GM12878 (cell line): ENCODE data around the gene TFDP1. TPM values are rescaled to one million over a fixed set of nuclear protein-coding genes. Genes with fewer than 3 reads are reported as not detected.

Source experiments
- ATAC-seq: fragments of 200-7000 bp; cut with Tn5 transposase; 3 replicates; pipeline ENCODE4 v1.9.1; 2020; ENCODE audit warnings: mild to moderate bottlenecking, moderate library complexity
- BruUV-seq: library from RNA; stranded (reverse); fragments of 400-500 nt; replicated peaks from 2 replicates; lab custom pipeline; 2021; lab: Mats Ljungman, UMichigan
- CTCF ChIA-PET: fragments of 300-600 bp; sonication (Branson Sonifier 250); formaldehyde crosslinking; extraction: SDS; loops from one replicate; lab custom pipeline; 2021; ENCODE audit warnings: inconsistent platforms; lab: Yijun Ruan, JAX
- POLR2A ChIA-PET: fragments of 350-600 bp; formaldehyde crosslinking; extraction: SDS; loops from one replicate; lab custom pipeline; 2021; ENCODE audit warnings: inconsistent platforms; lab: Charles Lee
- RAD21 ChIA-PET: fragments of 300-600 bp; sonication (Branson Sonifier 250); formaldehyde crosslinking; loops from one replicate; lab custom pipeline; 2023; ENCODE audit warnings: antibody characterized with exemption; ENCODE audit not compliant: unreplicated experiment; lab: Charles Lee
- SMC1A ChIA-PET: fragments of 300-600 bp; sonication (Branson Sonifier 250); formaldehyde crosslinking; loops from one replicate; lab custom pipeline; 2023; ENCODE audit not compliant: unreplicated experiment, uncharacterized antibody; lab: Charles Lee
- DNase-seq: peaks from one replicate; pipeline ENCODE4 v3.0.0-alpha.2; 2011; ENCODE audit warnings: low read depth, low spot score
- FAIRE-seq: peaks from 3 replicates; lab custom pipeline; 2011; peaks lifted over from hg19 to GRCh38; lab: Jason Lieb, UNC
- H2AFZ ChIP-seq: 2 replicates; pipeline ENCODE4 v1.6.0; 2011; ENCODE audit warnings: low read depth, low read length, control low read depth; ENCODE audit not compliant: control insufficient read depth
- H3K27ac ChIP-seq: 2 replicates; pipeline ENCODE4 v1.5.1; 2011; ENCODE audit warnings: control low read depth; ENCODE audit not compliant: control insufficient read depth, insufficient read depth
- H3K27me3 ChIP-seq, 2 experiments: replicated peaks in 1 of 2; 2 replicates each; pipeline versions ENCODE4 v1.6.0 to v1.6.1; 2011; ENCODE audit warnings: low read length in 1 of 2; ENCODE audit not compliant: control insufficient read depth in 2 of 2, insufficient read depth in 2 of 2
- H3K36me3 ChIP-seq, 2 experiments: 2 replicates each; pipeline ENCODE4 v1.5.1; 2011; ENCODE audit warnings: low read length in 1 of 2; ENCODE audit not compliant: control insufficient read depth in 2 of 2, insufficient read depth in 2 of 2
- H3K4me1 ChIP-seq: 2 replicates; pipeline ENCODE4 v1.6.1; 2011; ENCODE audit warnings: mild to moderate bottlenecking, low read length, moderate library complexity, mixed read lengths; ENCODE audit not compliant: control insufficient read depth, insufficient read depth
- H3K4me2 ChIP-seq: 2 replicates; pipeline ENCODE4 v1.6.0; 2011; ENCODE audit warnings: control low read depth; ENCODE audit not compliant: control insufficient read depth, insufficient read depth
- H3K4me3 ChIP-seq: fragments of 200-600 bp; sonication (generic); 2 replicates; pipeline ENCODE4 v1.5.1; 2016
- H3K79me2 ChIP-seq: 2 replicates; pipeline ENCODE4 v1.6.0; 2011; ENCODE audit warnings: low read length; ENCODE audit not compliant: control insufficient read depth, insufficient read depth
- H3K9ac ChIP-seq: 2 replicates; pipeline ENCODE4 v1.8.0; 2011; ENCODE audit warnings: low read length, control low read depth, mixed read lengths; ENCODE audit not compliant: control insufficient read depth, insufficient read depth
- H3K9me3 ChIP-seq: replicated peaks from 3 replicates; pipeline ENCODE4 v1.5.1; 2011; ENCODE audit warnings: mild to moderate bottlenecking, low read length; ENCODE audit not compliant: control insufficient read depth, insufficient read depth
- H4K20me1 ChIP-seq: 2 replicates; pipeline ENCODE4 v1.6.0; 2011; ENCODE audit not compliant: control insufficient read depth, insufficient read depth
- BCLAF1 ChIP-seq: fragments of 450-650 bp; IDR thresholded peaks from 2 replicates; pipeline ENCODE4 v1.6.1; 2017; ENCODE audit warnings: antibody characterized with exemption, mild to moderate bottlenecking, moderate library complexity
- BHLHE40 ChIP-seq, 2 experiments: fragments of 450-650 bp in 1 of 2; IDR thresholded peaks; 2 replicates each; pipeline ENCODE4 v1.6.1; 2011 to 2017; ENCODE audit warnings: low read depth in 2 of 2, borderline replicate concordance in 1 of 2, improper control_type of control experiment in 1 of 2, low read length in 1 of 2, mild to moderate bottlenecking in 1 of 2
- ELK1 ChIP-seq: IDR thresholded peaks from 2 replicates; pipeline ENCODE4 v1.6.1; 2012; ENCODE audit warnings: low read depth, low read length, improper control_type of control experiment
- IRF4 ChIP-seq: IDR thresholded peaks from 2 replicates; pipeline ENCODE4 v1.6.1; 2011; ENCODE audit warnings: low read depth, low read length
- JUND ChIP-seq: IDR thresholded peaks from 2 replicates; pipeline ENCODE4 v1.6.1; 2012; ENCODE audit warnings: low read depth, mild to moderate bottlenecking, low read length, improper control_type of control experiment, moderate library complexity
- KDM1A ChIP-seq: fragments of 200-600 bp; sonication (generic); IDR thresholded peaks from 2 replicates; pipeline ENCODE4 v1.6.1; 2016; ENCODE audit warnings: borderline replicate concordance
- MTA3 ChIP-seq: IDR thresholded peaks from 2 replicates; pipeline ENCODE4 v1.6.1; 2012; ENCODE audit warnings: low read length, inconsistent platforms, borderline replicate concordance
- RUNX3 ChIP-seq: IDR thresholded peaks from 2 replicates; pipeline ENCODE4 v1.6.1; 2012; ENCODE audit warnings: low read length, inconsistent platforms
- SREBF1 ChIP-seq: IDR thresholded peaks from 2 replicates; pipeline ENCODE4 v1.6.1; 2012; ENCODE audit warnings: mild to moderate bottlenecking, low read length
- STAT1 ChIP-seq: fragments of 450-650 bp; conservative IDR thresholded peaks from 2 replicates; pipeline ENCODE4 v1.6.1; 2014; ENCODE audit warnings: antibody characterized with exemption, mild to moderate bottlenecking
- ZNF622 ChIP-seq: fragments of 450-650 bp; IDR thresholded peaks from 2 replicates; pipeline ENCODE4 v1.6.1; 2017; ENCODE audit warnings: mild to moderate bottlenecking, inconsistent platforms
- WGBS: methylation state at CpG from one replicate; pipeline ENCODE4 v1.1.6; 2016; ENCODE audit warnings: low lambda C conversion rate; ENCODE audit not compliant: insufficient replicate concordance, insufficient coverage; ENCODE audit errors: missing lambda C conversion rate; 5-methylcytosine and 5-hydroxymethylcytosine counted together
- in situ Hi-C: fragments of 300-500 bp; cut with MboI; formaldehyde crosslinking; loops from 9 replicates; pipeline ENCODE4 v1.14.3; 2018; ENCODE audit warnings: mixed read lengths
- intact Hi-C: fragments of 100-400 bp; cut with micrococcal nuclease; formaldehyde crosslinking; loops from one replicate; pipeline ENCODE4 v1.14.2; 2022; ENCODE audit not compliant: unreplicated experiment
- polyA plus RNA-seq, 11 experiments: library from polyadenylated mRNA; depleted of rRNA in 4 of 11; unstranded in 6 of 11; stranded (reverse) in 5 of 11; fragments of >200 nt; fragmentation: Nextera tagmentation in 4 of 11; fragmentation: Illumina TruSeq in 1 of 11; extraction: Ambion mirVana in 4 of 11; extraction: Trizol in 1 of 11; gene quantifications; 1 replicate in 1 of 11; 2 replicates in 10 of 11; pipeline versions ENCODE4 v1.2.1 to v1.2.3, GENCODE V29; 2011 to 2016; ENCODE audit warnings: inconsistent platforms in 2 of 11, missing spikeins in 2 of 11, low read depth in 1 of 11
- total RNA-seq, 4 experiments: library from RNA; depleted of rRNA in 3 of 4; stranded (reverse); fragments of >200 nt in 3 of 4; fragmentation: Illumina TruSeq in 1 of 4; extraction: Trizol in 1 of 4; gene quantifications; 2 replicates each; pipeline versions ENCODE4 v1.2.1 to v1.2.3, GENCODE V29; 2013 to 2021

TFDP1 gene
- total and polyA plus RNA-seq, 10 of the 15 experiments (the other 5 are each of a cell fraction or from before 2014, with no cell fraction given): 37.7 to 254 (median 119) TPM

GRCh38 chr13:113536461-113537110 is 48.0 kb upstream of the TFDP1 start:
- FAIRE-seq: no peak
- RAD21 ChIA-PET: no interaction called here
- intact Hi-C loops (loop anchor here (2.0 kb wide), 1 partner anchor 22 kb away; no protein-coding TSS in a partner anchor), in situ Hi-C loops (no loop called here)
- H2AFZ ChIP-seq: no peak overlapping the region
- no peaks in the 10 kb centered on the region for H3K27me3 ChIP-seq
- DNase-seq: no peak
- peaks cover 0 to 2% of the 10 kb centered on the region in 2 experiments; a peak in 1 of 4 replicates for H3K36me3 ChIP-seq
- no peaks in the 10 kb centered on the region; the same call in 2 of the 3 replicates for H3K9me3 ChIP-seq
- CTCF ChIA-PET: no interaction called here
- WGBS: 96% methylated on average over 18 of the region's 18 CpGs
- POLR2A ChIA-PET: no interaction called here
- H3K4me1 ChIP-seq: no peaks in the 10 kb centered on the region
- no TSS peak for BruUV-seq
- H3K4me2 ChIP-seq: no peak overlapping the region
- H3K4me3 ChIP-seq: no peak overlapping the region
- TF ChIP-seq KDM1A (no peak), RUNX3 (no peak), STAT1 (no peak), ELK1 (no peak)
- H4K20me1 ChIP-seq: no peaks in the 10 kb centered on the region
- H3K9ac ChIP-seq: no peak overlapping the region
- SMC1A ChIA-PET: no interaction called here
- no peaks in the 10 kb centered on the region for H3K79me2 ChIP-seq
- ATAC-seq: no peak
- H3K27ac ChIP-seq: no peak overlapping the region

GRCh38 chr13:113537205-113537604 is 47.3 kb upstream of the TFDP1 start:
- in situ Hi-C loops: no loop called here
- POLR2A ChIA-PET: no interaction called here
- intact Hi-C loops: loop anchor here (2.0 kb wide), 1 partner anchor 22 kb away; no protein-coding TSS in a partner anchor
- SMC1A ChIA-PET: no interaction called here
- 94% methylated on average over 19 of the region's 19 CpGs for WGBS
- RAD21 ChIA-PET: no interaction called here
- Histone ChIP-seq H3K27ac (no peak overlapping the region), H3K36me3 (peaks cover 0 to 2% of the 10 kb centered on the region in 2 experiments; a peak in 1 of 4 replicates), H3K27me3 (no peaks in the 10 kb centered on the region), H3K4me1 (no peaks in the 10 kb centered on the region), H3K9ac (no peak overlapping the region), H3K9me3 (no peaks in the 10 kb centered on the region; the same call in 2 of the 3 replicates), H4K20me1 (no peaks in the 10 kb centered on the region), H3K4me3 (no peak overlapping the region), H2AFZ (no peak overlapping the region), H3K4me2 (no peak overlapping the region), H3K79me2 (no peaks in the 10 kb centered on the region)
- ATAC-seq: no peak
- CTCF ChIA-PET: no interaction called here
- no peak for FAIRE-seq
- no peak for DNase-seq
- BruUV-seq: no TSS peak
- TF ChIP-seq BCLAF1 (no peak), ZNF622 (no peak), IRF4 (no peak), JUND (no peak), SREBF1 (no peak), BHLHE40 (IDR thresholded peaks at IDR 0.05; ENCODE audit: borderline replicate concordance in 1 of 2, low read depth in 2 of 2, low read length in 1 of 2) (no peak), MTA3 (no peak)
